ENCODE data around the gene EXD3. TPM values are rescaled to one million over a fixed set of nuclear protein-coding genes. Genes with fewer than 3 reads are reported as not detected.

EXD3 gene
- total and polyA plus RNA-seq, 9 of the 15 experiments (the other 6 are each of a cell fraction or from before 2014, with no cell fraction given) = 0.29 to 12.5 (median 3.9) TPM

- TF ChIP-seq REST (IDR thresholded peaks at IDR 0.05; ENCODE audit: borderline replicate concordance) (peak; percentile 68; the same call in 1 of the 2 replicates), REST (CRISPR knock-in tag; IDR thresholded peaks at IDR 0.05; ENCODE audit: low read depth) (no peak), NCOA2 (IDR thresholded peaks at IDR 0.05; ENCODE audit: partially characterized antibody in 2 of 2) (no peak), NBN (IDR thresholded peaks at IDR 0.05; ENCODE audit: low read depth) (peak; percentile 24; the same call in 1 of the 2 replicates), SMAD4 (CRISPR knock-in tag; conservative IDR thresholded peaks at IDR 0.05) (no peak), MAFG (tag; conservative IDR thresholded peaks at IDR 0.05) (peak; percentile 61), FOXM1 (IDR thresholded peaks at IDR 0.05; ENCODE audit: low read depth) (no peak), FOXM1 (CRISPR knock-in tag; IDR thresholded peaks at IDR 0.05; ENCODE audit: low read depth) (no peak), ESRRB (CRISPR knock-in tag; IDR thresholded peaks at IDR 0.05; ENCODE audit: borderline replicate concordance) (no peak), MYC (IDR thresholded peaks at IDR 0.05; ENCODE audit: low read depth, low read length) (peak; percentile 93), MYC (CRISPR knock-in tag; IDR thresholded peaks at IDR 0.05; ENCODE audit: borderline replicate concordance, low read depth) (no peak), CREM (IDR thresholded peaks at IDR 0.05; ENCODE audit: low read depth) (peak; percentile 68), TRIM28 (IDR thresholded peaks at IDR 0.05) (no peak), C11orf30 (IDR thresholded peaks at IDR 0.05; ENCODE audit: low read depth) (peak; percentile 65), NFE2 (IDR thresholded peaks at IDR 0.05; ENCODE audit: low read depth) (peak; percentile 85)
- TF ChIP-seq, protein P1, sequence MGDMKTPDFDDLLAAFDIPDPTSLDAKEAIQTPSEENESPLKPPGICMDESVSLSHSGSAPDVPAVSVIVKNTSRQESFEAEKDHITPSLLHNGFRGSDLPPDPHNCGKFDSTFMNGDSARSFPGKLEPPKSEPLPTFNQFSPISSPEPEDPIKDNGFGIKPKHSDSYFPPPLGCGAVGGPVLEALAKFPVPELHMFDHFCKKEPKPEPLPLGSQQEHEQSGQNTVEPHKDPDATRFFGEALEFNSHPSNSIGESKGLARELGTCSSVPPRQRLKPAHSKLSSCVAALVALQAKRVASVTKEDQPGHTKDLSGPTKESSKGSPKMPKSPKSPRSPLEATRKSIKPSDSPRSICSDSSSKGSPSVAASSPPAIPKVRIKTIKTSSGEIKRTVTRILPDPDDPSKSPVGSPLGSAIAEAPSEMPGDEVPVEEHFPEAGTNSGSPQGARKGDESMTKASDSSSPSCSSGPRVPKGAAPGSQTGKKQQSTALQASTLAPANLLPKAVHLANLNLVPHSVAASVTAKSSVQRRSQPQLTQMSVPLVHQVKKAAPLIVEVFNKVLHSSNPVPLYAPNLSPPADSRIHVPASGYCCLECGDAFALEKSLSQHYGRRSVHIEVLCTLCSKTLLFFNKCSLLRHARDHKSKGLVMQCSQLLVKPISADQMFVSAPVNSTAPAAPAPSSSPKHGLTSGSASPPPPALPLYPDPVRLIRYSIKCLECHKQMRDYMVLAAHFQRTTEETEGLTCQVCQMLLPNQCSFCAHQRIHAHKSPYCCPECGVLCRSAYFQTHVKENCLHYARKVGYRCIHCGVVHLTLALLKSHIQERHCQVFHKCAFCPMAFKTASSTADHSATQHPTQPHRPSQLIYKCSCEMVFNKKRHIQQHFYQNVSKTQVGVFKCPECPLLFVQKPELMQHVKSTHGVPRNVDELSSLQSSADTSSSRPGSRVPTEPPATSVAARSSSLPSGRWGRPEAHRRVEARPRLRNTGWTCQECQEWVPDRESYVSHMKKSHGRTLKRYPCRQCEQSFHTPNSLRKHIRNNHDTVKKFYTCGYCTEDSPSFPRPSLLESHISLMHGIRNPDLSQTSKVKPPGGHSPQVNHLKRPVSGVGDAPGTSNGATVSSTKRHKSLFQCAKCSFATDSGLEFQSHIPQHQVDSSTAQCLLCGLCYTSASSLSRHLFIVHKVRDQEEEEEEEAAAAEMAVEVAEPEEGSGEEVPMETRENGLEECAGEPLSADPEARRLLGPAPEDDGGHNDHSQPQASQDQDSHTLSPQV (IDR thresholded peaks at IDR 0.05) = peak; percentile 51; the same call in 1 of the 2 replicates
- TF ChIP-seq, protein P2, sequence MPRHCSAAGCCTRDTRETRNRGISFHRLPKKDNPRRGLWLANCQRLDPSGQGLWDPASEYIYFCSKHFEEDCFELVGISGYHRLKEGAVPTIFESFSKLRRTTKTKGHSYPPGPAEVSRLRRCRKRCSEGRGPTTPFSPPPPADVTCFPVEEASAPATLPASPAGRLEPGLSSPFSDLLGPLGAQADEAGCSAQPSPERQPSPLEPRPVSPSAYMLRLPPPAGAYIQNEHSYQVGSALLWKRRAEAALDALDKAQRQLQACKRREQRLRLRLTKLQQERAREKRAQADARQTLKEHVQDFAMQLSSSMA (CRISPR knock-in tag; IDR thresholded peaks at IDR 0.05) = no peak
- TF ChIP-seq, protein P3, sequence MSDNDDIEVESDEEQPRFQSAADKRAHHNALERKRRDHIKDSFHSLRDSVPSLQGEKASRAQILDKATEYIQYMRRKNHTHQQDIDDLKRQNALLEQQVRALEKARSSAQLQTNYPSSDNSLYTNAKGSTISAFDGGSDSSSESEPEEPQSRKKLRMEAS (CRISPR knock-in tag; IDR thresholded peaks at IDR 0.05) = peak; percentile 97
These were observed 136.0 kb downstream of the EXD3 start (continued) for GRCh38 chr9:137286975-137287383.
